Renal cortical epithelial cell (primary cell): ENCODE results near the gene SLC39A3. TPM values are rescaled to one million over a fixed set of nuclear protein-coding genes. Genes with fewer than 3 reads are reported as not detected.
A peak's percentile ranks its signal among the peaks of the same experiment; 100 is the strongest.

Source experiments
- DNase-seq: peaks from one replicate; pipeline ENCODE4 v3.0.0-alpha.2; 2011; ENCODE audit warnings: low read depth
- total RNA-seq: library from RNA; depleted of rRNA; stranded (reverse); fragments of >200 nt; gene quantifications from 2 replicates; pipeline ENCODE4 v1.2.3, GENCODE V29; 2014

Gene SLC39A3
- total RNA-seq, 1 donor from 2014 or later, result 30.8 TPM

- no peak for DNase-seq
Measured at GRCh38 chr19:2703077-2703437, 36.8 kb downstream of the SLC39A3 start.

GRCh38 chr19:2702170-2703076, 37.4 kb downstream of the SLC39A3 start, which contains the start of gene GNG7:
GNG7 (minus strand) TSS chr19:2702694; CDS start chr19:2520688, 182,006 bp downstream.
- peak; percentile 40 for DNase-seq

DNA sequence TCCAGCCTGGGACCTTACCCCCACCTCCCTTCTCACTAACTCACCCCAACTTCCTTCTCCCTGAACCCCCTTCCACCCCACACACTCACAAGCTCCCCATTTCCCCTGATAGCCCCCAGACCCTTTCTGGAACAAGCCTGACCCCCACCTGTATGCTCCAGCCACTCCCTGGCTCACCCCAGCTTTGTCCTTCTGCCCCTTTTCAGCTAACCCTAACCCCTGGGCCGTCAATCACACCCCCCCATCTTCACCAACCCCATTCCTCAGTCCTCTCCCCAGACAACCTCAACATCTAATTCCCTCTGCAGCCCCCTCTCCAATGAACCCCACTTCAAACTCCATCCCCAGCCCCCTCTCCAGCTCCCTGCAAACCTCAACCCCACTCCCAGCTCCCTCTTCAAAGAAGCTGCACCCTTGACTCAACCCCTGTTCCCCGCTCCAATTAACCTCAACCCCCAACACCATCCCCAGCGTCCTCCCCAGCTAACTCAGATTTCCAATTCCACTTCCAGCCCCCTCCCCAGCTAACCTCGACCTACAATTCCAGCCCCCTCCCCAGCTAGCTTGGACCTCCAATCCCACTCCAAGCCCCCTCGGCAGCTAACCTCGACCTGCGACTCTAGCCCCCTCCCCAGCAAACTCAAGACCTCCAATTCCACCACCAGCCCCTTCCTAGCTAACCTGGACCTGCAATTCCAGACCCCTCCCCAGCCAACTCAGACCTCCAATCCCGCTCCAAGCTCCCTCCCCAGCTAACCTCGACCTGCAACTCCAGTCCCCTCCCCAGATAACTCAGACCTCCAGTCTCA, 38.3 kb downstream of the SLC39A3 start:
- no peak for DNase-seq

- no peak for DNase-seq
Measured at GRCh38 chr19:2700660-2701360, 39.0 kb downstream of the SLC39A3 start.

GRCh38 chr19:2699413-2700140, 40.2 kb downstream of the SLC39A3 start:
- DNase-seq, result no peak

- DNase-seq, result no peak
Measured at GRCh38 chr19:2694196-2694595, 45.6 kb downstream of the SLC39A3 start.

DNA sequence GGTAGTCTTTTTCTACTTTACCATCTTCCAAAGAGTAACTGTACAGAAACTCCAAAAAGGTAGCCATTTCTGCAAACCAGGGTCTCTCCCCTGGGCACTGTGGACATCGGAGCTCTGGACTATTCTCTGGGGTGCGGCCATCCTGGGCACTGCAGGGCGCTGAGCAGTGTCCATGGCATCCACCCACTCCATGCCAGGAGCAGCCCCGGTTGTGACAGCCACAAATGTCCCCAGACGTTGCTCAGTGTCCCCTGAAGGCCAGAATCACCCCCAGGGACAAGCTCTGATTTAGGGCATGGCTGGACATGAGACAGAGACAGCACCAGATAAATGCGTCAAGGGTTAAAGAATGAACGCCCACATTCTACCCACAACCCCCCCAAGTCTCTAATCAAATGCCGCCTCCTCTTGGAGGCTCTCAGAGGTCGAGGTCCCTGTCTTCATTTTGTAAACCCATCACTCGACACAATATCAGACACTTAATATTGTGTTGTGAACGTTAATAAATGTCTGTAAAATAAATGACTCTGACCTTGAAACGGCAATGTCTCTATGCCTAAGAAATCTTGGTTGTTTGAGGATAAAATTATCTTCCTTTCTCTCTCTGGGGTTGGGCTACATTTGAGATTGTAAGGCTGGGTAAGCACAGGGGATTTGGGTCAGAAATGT, 46.2 kb downstream of the SLC39A3 start:
- no peak for DNase-seq

DNA sequence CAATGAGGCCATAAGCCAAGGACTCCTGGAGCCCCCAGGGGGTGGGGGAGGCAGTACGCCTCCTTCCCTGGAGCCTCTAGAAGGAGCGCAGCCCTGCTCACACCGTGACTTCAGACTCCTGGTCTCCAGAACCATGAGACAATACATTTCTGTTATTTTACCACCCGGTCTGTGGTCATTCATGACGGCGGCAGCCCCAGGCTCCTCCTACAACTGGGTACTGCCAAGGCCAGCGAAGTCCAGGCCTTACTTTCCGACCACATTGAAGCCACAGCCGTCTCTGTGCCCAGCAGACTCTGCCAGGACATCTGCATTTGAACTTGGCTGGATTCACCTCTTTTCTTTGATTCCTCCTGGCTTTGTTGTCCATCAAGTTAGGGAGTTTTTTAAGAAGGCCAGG, 47.9 kb downstream of the SLC39A3 start:
- no peak for DNase-seq

DNA sequence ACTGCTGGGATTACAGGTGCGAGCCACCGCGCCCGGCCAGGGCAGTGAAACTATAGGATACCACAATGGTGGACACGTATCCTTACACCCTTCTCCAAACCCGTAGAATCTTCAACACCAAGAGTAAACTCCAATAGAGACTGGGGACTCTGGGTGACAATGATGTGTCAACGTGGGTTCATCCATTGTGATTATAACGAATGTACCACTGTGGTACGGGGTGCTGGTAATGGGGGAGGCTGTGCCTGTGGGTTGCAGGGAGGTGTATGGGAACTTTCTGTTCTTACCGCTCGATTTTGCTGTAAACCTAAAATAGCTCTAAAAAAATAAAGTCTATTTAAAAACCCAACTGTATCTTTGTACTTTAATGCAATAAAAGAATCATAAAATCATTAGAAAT, 49.0 kb downstream of the SLC39A3 start:
- DNase-seq, result no peak

GRCh38 chr19:2686360-2686759, 53.5 kb downstream of the SLC39A3 start:
- no peak for DNase-seq

DNA sequence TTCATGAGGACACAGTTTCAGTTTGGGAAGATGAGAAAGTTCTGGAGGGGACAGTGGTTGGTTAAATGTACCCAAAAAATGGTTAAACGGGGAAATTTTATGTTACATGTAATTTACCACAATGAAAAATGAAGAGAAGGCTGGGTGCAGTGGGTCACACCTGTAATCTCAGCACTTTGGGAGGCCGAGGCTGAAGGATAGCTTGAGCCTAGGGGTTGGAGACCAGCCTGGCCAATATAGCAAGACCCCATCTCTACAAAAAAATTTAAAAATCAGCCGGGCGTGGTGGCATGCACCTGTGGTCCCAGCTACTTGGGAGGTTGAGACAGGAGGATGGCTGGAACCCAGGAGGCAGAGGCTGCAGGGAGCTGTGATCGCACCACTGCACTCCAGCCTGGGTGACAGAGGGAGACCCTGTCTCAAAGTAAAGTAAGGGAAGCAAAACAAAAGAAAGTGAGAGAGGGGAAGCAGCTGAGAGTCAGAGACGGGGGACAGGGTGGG, 54.6 kb downstream of the SLC39A3 start:
- DNase-seq, result no peak

DNA sequence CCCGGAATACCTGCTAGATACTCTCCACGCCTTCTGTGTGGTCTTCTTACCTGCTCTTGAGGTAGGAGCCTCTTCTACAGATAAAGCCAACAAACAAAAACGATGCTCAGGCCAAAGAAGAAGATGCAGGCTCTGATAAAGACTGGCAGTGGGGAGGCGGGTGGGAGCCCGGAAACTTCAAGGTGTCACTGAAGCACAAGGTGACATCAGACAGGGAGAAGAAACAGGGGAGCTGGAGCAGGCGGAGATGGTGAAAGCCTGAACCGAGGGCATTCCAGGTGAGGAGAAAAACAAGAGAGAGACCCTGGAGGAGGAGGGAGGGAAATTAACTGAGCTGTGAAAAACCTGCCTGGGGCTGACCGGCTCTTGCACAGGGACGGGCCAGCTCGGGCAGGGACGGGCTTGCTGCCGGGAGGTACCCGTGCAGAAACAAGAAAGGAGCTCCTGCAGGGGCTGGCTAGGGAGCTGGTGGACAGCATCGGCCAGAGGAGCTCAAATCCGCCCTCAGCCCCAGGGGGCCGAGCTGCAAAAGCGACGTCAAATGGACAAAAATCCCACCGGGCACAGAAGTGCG, 56.3 kb downstream of the SLC39A3 start:
- DNase-seq, result peak; percentile 7

Other genes starting within 250 kb of the SLC39A3 start
- gene GNG7, start 37.3 kb downstream of the SLC39A3 start, total RNA-seq, result 1.8 TPM in 1 of 2 replicates, not detected in the other
- 0.15 TPM in 1 of 2 replicates, not detected in the other for gene DIRAS1, start 18.6 kb downstream of the SLC39A3 start, total RNA-seq
- 34.4 and 47.2 TPM in 2 replicates for gene SGTA, start 43.3 kb upstream of the SLC39A3 start, total RNA-seq
- gene THOP1, start 45.5 kb upstream of the SLC39A3 start, total RNA-seq, result 73.8 and 80.8 TPM in 2 replicates
- 3.3 and 7.7 TPM in 2 replicates for gene ZNF554, start 79.9 kb upstream of the SLC39A3 start, total RNA-seq
- 8.7 and 18.3 TPM in 2 replicates for gene ZNF555, start 101.5 kb upstream of the SLC39A3 start, total RNA-seq
- gene ZNF556, start 127.3 kb upstream of the SLC39A3 start, total RNA-seq, result 0.94 and 1.0 TPM in 2 replicates
- 9.4 and 10.6 TPM in 2 replicates for gene ZNF57, start 160.9 kb upstream of the SLC39A3 start, total RNA-seq
- 3.3 and 7.0 TPM in 2 replicates for gene ZNF77, start 205.0 kb upstream of the SLC39A3 start, total RNA-seq
- gene TLE6, start 237.5 kb upstream of the SLC39A3 start, total RNA-seq, result 0.69 and 1.6 TPM in 2 replicates